NCI-H146 treated with DMSO at 0.1 percent for 48 hours (cell line): ENCODE data around the gene FAM193A.
A peak's percentile ranks its signal among the peaks of the same experiment; 100 is the strongest.

Experiments
- DNase-seq: peaks from one replicate; lab custom pipeline; 2025; ENCODE audit not compliant: unreplicated experiment; lab: John Stamatoyannopoulos, UW

Gene FAM193A

GRCh38 chr4:2688697-2689096 is 152.2 kb downstream of the FAM193A start:
- DNase-seq: no peak

- DNase-seq: no peak
Observed at GRCh38 chr4:2689114-2689513, 152.7 kb downstream of the FAM193A start.

- DNase-seq: no peak
Observed at GRCh38 chr4:2689825-2690700, 153.6 kb downstream of the FAM193A start.

- no peak for DNase-seq
Observed at GRCh38 chr4:2691313-2691712, 154.9 kb downstream of the FAM193A start.

- DNase-seq: no peak
Observed at GRCh38 chr4:2691952-2692435, 155.5 kb downstream of the FAM193A start.

GRCh38 chr4:2694691-2695090 is 158.2 kb downstream of the FAM193A start:
- DNase-seq: no peak

GRCh38 chr4:2695346-2696060 is 159.1 kb downstream of the FAM193A start:
- DNase-seq: no peak

GRCh38 chr4:2696423-2696822 is 160.0 kb downstream of the FAM193A start:
- no peak for DNase-seq

- no peak for DNase-seq
Observed at GRCh38 chr4:2697995-2698414, 161.6 kb downstream of the FAM193A start.

GRCh38 chr4:2698504-2698903 is 162.1 kb downstream of the FAM193A start:
- DNase-seq: no peak

- no peak for DNase-seq
Observed at GRCh38 chr4:2698951-2699505, 162.6 kb downstream of the FAM193A start.

GRCh38 chr4:2699534-2699933 is 163.1 kb downstream of the FAM193A start:
- no peak for DNase-seq

- DNase-seq: no peak
Observed at GRCh38 chr4:2700031-2700430, 163.6 kb downstream of the FAM193A start.

- DNase-seq: no peak
Observed at GRCh38 chr4:2702361-2702760, 165.9 kb downstream of the FAM193A start.

- peak; percentile 50 for DNase-seq
Observed at GRCh38 chr4:2702770-2703169, 166.3 kb downstream of the FAM193A start.

- no peak for DNase-seq
Observed at GRCh38 chr4:2712261-2712842, 175.9 kb downstream of the FAM193A start.

- no peak for DNase-seq
Observed at GRCh38 chr4:2713337-2713736, 176.9 kb downstream of the FAM193A start.

- no peak for DNase-seq
Observed at GRCh38 chr4:2714061-2714770, 177.8 kb downstream of the FAM193A start.

- DNase-seq: no peak
Observed at GRCh38 chr4:2714918-2715317, 178.5 kb downstream of the FAM193A start.

- no peak for DNase-seq
Observed at GRCh38 chr4:2715426-2715825, 179.0 kb downstream of the FAM193A start.

GRCh38 chr4:2716236-2716635 is 179.8 kb downstream of the FAM193A start:
- DNase-seq: no peak
